Lower leg skin (tissue), 3 donors: Measurements from ENCODE around the gene PLA2G3.

ENCODE experiments used
- CTCF ChIP-seq, 3 donors: fragments of 450-650 bp; IDR thresholded peaks; one replicate each; pipeline ENCODE4 v1.5.1; 2016; ENCODE audit warnings: antibody characterized with exemption in 3 of 3, mild to moderate bottlenecking in 3 of 3, moderate library complexity in 2 of 3
- POLR2A ChIP-seq, 2 donors: fragments of 450-650 bp; IDR thresholded peaks; one replicate each; pipeline ENCODE4 v1.6.1; 2016 to 2017; ENCODE audit warnings: antibody characterized with exemption in 2 of 2, mild to moderate bottlenecking in 1 of 2, moderate library complexity in 1 of 2

GRCh38 chr22:31125521-31126117, 14.7 kb downstream of the PLA2G3 start:
- TF ChIP-seq CTCF (IDR thresholded peaks at IDR 0.05), result no peak
- TF ChIP-seq POLR2A (IDR thresholded peaks at IDR 0.05), result no peak
